Endometrial microvascular endothelial cells (primary cell): Measurements from ENCODE around the gene CTTNBP2NL. TPM values are rescaled to one million over a fixed set of nuclear protein-coding genes. Genes with fewer than 3 reads are reported as not detected.
"Not testable (repeated sequence)": the region's sequence is repeated elsewhere in the genome, so short reads cannot be mapped to it uniquely, and the experiment has no call there.

Experiments used
- in situ Hi-C: cut with HindIII; loops from 2 replicates; pipeline ENCODE4 v1.10.0; 2017; ENCODE audit warnings: low sequenced_read_pairs, low pct_unique_long_range_greater_than_20kb; ENCODE audit errors: inconsistent ontology term
- total RNA-seq: library from RNA; depleted of rRNA; stranded (reverse); fragments of >200 nt; gene quantifications from one replicate; pipeline ENCODE4 v1.2.3, GENCODE V29; 2015; ENCODE audit errors: inconsistent ontology term

The CTTNBP2NL gene
- total RNA-seq, 1 donor from 2014 or later: 27.5 TPM

DNA sequence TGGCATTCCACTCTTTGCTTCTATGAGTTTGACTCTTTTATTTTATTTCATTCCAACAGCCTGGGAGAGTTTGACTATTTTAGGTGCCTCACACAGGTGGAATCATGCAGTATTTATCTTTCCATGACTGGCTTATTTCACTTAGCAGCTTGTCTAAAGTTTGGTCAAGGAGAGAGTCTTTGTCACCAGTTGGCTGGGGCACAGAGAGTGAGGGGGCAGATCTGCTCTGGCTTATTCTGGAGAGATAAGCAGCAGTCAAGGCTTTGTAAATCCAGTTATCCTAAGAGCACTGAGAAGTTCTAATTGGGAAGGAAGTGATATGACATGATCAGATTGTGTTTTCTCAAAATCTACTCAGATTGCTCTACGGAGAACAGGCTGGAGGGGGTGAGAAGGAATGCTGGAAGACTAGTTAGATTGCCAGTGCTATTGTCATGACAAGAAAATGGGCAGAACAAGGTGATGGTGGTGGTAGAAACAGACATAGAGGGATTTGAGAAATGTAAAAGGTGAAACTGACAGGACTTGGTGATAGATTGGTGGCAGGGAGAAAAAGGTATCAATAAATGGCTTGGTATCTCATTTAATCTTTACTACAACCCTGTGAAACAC, 12.1 kb upstream of the CTTNBP2NL start:
- in situ Hi-C loops: no loop called here

DNA sequence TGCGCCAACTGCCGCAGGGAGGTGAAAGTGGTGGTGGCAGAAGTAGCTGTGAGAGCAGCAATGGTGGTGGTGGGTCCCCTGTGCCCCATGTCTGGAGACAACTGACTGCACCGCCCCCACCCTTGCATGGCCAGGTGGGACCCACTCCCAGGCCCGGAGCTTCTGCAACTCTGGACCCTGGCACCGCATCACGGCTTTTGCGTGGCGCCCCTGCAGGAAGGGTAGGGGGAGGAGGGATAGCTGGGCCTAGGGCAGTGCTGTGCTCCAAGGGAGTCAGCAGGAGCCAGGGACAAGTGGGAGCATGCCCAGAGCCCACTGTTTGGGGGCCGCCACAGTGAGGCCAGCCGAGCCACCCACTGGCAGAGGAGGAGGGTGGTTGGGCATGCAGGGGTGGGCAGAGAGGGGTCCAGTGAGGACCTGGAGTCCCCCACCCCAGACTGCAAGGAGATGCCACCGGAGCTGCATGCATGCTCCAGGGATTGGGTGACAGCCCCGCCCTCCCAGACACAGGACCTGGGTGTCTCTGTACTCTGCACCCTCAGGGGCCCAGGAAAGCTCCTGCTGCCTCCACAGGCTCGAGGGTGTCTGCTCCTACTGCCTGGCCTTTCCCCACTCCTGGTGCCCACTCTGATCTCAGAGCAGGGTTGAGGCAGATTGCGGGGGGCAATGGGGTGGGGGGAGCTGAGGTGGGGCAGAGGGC, 9.8 kb upstream of the CTTNBP2NL start:
- in situ Hi-C loops: no loop called here

DNA sequence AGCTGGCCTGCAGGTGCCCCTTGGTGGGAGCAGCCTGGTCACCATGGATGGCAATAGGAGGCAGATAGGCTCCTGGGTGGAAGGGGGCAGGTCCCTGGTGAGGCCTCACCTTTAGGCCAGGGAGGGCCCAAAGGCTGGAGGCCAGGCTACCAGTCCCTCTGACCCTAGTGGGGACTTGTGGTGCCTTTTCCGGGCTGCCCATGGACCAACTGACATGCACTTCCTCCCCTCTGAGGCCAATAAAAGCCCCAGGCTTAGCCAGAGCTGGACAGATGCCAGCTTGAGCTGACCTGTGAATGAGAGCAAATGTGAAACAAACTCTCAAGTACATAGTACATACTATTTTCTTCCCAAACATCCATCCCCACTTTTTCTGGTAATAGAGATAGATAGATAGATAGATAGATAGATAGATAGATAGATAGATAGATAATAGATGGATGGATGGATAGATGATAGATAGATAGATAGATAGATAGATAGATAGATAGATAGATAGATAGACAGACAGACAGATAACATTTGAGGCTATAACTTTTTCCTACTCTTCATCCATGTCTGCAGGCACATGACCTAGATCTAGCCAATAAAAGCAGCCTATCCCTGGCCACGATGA, 9.2 kb upstream of the CTTNBP2NL start:
- in situ Hi-C loops: no loop called here

DNA sequence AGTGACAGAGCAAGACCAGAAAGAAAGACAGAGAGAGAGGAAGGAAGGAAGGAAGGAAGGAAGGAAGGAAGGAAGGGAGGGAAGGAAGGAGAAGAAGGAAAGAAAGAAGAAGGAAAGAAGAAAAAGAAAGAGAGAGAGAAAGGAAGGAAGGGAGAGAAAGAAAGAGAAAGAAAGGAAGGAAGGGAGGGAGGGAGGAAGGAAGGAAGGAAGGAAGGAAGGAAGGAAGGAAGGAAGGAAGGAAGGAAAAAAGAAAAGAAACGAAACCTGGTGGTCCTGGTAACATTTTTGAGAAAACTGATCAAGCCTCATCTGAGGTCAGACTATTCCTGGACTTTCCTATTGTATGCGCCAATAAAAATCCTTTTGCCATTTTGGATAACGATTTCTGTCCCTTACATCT, 8.2 kb upstream of the CTTNBP2NL start:
- in situ Hi-C loops: no loop called here

GRCh38 chr1:112388436-112388835, 7.6 kb upstream of the CTTNBP2NL start:
- in situ Hi-C loops: no loop called here

DNA sequence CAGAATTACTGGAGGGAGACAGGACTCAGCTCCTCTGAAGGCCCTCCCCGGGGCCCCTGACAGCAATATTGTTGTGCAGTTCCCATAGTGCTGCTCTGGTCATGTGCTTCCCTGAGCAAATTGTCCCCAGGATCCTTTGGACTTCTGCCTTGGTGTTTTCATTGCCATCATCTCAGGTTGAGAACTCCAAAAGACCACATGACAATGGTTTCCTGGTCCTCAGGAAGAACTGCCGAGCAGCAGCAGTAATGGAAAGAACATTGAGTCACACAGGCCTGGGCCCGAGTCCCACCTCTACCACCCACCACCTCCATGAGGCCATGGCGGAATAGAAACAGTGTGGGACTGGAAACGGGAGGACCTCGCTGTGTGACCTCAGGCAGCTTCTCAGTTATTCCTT, 6.3 kb upstream of the CTTNBP2NL start:
- in situ Hi-C loops: no loop called here

DNA sequence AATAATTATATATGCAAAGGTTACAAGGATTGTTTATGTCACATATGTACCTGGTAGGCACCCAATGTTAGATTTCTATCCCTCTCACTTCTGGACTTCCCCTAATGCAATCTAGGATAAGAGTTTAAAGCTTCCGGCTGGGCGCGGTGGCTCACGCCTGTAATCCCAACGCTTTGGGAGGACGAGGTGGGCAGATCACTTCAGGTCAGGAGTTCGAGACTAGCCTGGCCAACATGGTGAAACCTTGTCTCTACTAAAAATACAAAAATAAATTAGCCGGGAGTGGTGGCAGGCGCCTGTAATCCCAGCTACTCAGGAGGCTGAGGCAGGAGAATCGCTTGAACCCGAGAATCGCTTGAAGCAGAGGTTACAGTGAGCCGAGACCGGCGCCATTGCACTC, 5.7 kb upstream of the CTTNBP2NL start:
- in situ Hi-C loops: not testable (repeated sequence)

DNA sequence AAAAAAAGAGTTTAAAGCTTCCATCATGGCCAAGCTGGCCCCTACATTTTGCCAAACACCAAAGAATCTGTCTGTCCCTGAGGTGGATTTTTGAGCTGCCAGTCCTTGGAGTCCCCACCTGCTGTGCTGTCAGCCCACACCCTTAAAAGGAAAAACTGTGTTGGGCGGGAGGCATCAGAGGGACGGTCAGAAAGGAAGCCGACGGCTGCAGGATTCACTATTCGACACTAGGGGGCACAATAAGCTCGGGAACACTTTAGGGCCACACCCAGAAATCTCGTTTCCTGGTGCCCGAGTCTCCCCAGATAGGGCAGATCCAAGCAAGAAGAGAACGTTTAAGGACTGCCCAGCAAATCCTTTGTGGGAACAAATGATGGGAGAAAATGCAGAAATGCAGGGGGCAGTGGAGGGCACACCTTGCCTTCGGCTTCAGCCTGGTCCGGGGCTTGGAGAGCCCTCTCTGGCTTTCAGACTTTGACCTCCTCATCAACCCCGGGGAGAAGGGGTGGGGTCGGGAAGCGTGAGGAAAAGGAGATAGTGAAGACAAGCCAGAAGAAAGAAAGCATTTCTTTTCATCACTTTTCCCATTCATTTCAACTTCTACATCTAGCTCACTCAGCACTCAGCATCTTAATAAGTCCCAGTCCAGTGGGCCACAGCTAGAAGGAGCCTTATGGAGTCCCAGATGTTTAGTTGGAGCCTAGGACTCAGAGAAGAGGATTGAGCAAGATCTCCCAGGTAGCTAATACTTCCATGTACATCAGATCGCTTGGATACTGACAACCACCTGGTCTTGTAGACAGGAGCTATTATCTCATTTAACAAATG, 5.0 kb upstream of the CTTNBP2NL start:
- in situ Hi-C loops: no loop called here

- in situ Hi-C loops: no loop called here
Observed at GRCh38 chr1:112391603-112391940, 4.4 kb upstream of the CTTNBP2NL start.

GRCh38 chr1:112393631-112393974, 2.4 kb upstream of the CTTNBP2NL start:
- in situ Hi-C loops: no loop called here

DNA sequence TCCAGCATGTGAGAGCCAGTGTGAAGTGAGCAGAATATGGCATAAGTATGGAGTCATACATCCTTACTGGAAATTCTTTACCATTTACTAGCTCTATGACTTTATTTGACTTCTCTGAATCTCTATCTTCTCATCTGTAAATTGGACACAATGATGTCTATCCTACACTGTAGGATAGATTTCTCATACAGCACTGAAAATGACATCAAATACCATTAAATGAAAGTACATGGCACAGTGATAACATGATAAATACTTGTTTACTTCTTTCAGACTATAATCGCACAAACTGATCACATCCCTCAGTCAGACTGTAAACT, 1.3 kb upstream of the CTTNBP2NL start:
- in situ Hi-C loops: no loop called here

DNA sequence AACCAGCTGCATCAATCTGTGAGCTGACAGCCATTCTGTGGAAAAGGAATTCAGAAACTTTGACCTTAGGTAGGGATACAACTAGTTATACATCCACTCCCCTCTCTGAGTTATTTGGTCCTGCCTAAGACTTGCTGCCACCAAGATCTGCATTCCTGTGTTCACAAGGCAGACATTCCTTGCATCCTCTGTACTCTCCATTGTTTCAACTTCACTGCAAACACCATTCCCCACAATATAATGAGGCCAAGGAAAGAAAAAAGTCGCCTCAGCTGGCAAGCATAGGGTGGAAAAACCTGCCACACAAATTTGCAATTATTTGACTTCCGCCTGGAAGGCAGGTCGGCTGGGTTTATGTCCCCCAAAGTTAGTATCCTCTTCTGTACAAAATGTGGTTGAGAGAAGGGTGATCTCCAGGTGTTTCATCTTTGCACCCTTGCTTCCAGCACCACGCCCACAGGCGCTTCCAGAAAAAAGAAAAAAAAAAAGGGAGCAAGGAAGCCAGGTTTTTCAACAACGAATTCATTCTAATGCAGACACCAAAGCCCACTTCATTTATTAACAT, 676 bp upstream of the CTTNBP2NL start:
- in situ Hi-C loops: no loop called here

- in situ Hi-C loops: no loop called here
Observed at GRCh38 chr1:112396653-112397471, 848 bp downstream of the CTTNBP2NL start.

DNA sequence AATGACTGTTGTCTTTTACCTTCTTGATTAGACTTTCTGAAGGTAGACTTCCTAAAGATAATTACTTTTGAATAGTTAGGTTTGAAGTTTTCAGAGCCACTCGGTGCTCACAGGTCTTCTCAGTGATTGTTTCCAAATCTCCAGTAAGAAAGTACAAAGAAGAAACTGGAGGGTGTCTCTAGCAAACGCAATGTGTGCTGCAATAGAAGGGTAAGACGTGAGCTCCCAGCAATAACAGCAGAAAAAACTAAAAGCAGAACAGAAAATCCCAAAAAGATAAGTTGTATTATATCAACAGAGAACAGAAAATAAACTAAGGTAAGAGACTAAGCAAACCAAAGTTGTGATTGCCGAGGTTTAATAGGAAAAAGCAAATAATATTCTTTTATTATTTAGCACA, 1.8 kb downstream of the CTTNBP2NL start:
- in situ Hi-C loops: no loop called here

- in situ Hi-C loops: no loop called here
Observed at GRCh38 chr1:112399456-112399855, 3.4 kb downstream of the CTTNBP2NL start.

DNA sequence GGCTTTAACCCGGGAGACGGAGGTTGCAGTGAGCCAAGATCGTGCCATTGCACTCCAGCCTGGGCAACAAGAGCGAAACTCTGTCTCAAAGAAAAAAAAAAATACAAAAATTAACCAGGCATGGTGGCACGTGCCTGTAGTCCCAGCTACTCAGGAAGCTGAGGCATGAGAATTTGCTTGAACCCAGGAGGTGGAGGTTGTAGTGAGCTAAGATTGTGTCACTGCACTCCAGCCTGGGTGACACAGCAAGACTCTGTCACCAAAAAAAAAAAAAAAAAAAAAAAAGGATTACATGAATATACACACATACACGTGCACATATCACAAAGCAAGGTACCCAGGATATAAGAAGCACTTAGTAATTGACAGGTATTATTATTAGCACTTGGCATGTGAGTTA, 4.7 kb downstream of the CTTNBP2NL start:
- in situ Hi-C loops: not testable (repeated sequence)

DNA sequence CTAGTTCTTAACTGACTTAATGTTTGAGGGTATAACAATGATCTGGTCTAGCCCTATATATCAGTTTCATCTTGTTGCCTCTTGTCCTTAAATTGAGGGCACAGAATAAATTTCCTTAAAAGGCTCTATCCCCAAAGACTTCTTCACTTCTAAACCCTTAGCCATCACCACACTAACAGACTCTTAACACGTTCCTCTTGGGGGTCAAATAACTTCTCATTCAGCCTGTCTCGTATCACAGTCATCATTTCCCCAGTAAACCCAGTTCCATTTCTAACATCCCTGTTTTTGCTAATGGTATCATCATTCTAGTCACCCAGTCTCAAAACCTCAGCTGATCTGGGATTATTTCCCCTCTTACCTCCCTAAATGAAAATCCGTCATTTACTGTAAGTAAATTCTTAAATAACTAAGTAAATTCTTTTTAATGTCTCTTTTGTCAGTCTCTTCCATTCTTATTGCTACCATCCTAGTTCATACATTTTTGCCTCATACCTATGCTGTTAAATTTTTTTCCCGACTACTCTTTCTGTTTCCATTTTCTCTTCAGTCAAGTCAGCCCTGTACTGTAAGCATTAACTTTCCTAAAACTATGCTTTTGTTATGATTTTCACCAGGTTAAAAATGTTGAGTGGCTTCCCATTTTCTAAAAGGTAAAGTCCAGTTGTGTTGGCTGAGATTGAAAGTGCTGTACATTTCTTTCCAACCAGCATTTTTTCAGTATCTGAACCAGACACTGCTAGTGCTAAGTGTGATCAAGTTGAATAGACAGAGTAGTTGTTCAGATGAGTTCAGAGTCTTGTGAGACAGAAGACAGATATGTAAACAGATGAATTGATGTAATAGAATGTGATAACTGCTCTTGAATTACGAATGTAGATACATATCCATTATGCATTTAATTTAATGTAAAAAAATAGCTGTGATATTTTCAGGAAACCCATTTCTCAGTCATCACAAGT, 6.9 kb downstream of the CTTNBP2NL start:
- in situ Hi-C loops: no loop called here

- in situ Hi-C loops: no loop called here
Observed at GRCh38 chr1:112406771-112407170, 10.8 kb downstream of the CTTNBP2NL start.
